Heart left ventricle (tissue), 16 donors: ENCODE results near the gene SLC38A10. TPM values are rescaled to one million over a fixed set of nuclear protein-coding genes. Genes with fewer than 3 reads are reported as not detected.

Experiments
- ATAC-seq, 4 donors: fragments of 200-7000 bp; cut with Tn5 transposase; one replicate each; pipeline ENCODE4 v1.9.1; 2020 to 2022; ENCODE audit warnings: moderate library complexity in 4 of 4, mild to moderate bottlenecking in 3 of 4, moderate number of reproducible peaks in 1 of 4
- DNase-seq, 5 donors: peaks; one replicate each; pipeline ENCODE4 v3.0.0-alpha.2; 2020
- H3K27ac ChIP-seq, 12 donors: fragments of 200-600 bp; sonication (generic) in 4 of 12; one replicate each; pipeline versions ENCODE4 v1.5.0 to v1.8.0; 2016 to 2022; ENCODE audit warnings: mild to moderate bottlenecking in 2 of 12
- H3K27me3 ChIP-seq, 9 donors: fragments of 200-600 bp; sonication (generic) in 2 of 9; one replicate each; pipeline versions ENCODE4 v1.5.1 to v1.8.0; 2016 to 2022; ENCODE audit warnings: mild to moderate bottlenecking in 3 of 9
- H3K36me3 ChIP-seq, 9 donors: fragments of 200-600 bp; sonication (generic) in 2 of 9; one replicate each; pipeline versions ENCODE4 v1.5.0 to v1.8.0; 2018 to 2022; ENCODE audit warnings: mild to moderate bottlenecking in 2 of 9
- H3K4me1 ChIP-seq, 12 donors: fragments of 200-600 bp; sonication (generic) in 4 of 12; one replicate each; pipeline versions ENCODE4 v1.5.0 to v1.8.0; 2016 to 2022; ENCODE audit warnings: mild to moderate bottlenecking in 3 of 12
- H3K4me3 ChIP-seq, 12 donors: fragments of 200-600 bp; sonication (generic) in 4 of 12; one replicate each; pipeline versions ENCODE4 v1.5.0 to v1.8.0; 2017 to 2022; ENCODE audit warnings: mild to moderate bottlenecking in 9 of 12, moderate library complexity in 4 of 12
- H3K9me3 ChIP-seq, 12 donors: fragments of 200-600 bp; sonication (generic) in 4 of 12; one replicate each; pipeline versions ENCODE4 v1.5.0 to v1.8.0; 2016 to 2022; ENCODE audit warnings: mild to moderate bottlenecking in 1 of 12
- CTCF ChIP-seq, 12 donors: fragments of 200-600 bp; sonication (generic) in 4 of 12; IDR thresholded peaks; one replicate each; pipeline versions ENCODE4 v1.5.0 to v1.8.0; 2018 to 2022; ENCODE audit warnings: antibody characterized with exemption in 12 of 12, mild to moderate bottlenecking in 5 of 12
- POLR2A ChIP-seq, 2 donors: fragments of 450-650 bp; IDR thresholded peaks; one replicate each; pipeline ENCODE4 v1.6.1; 2017; ENCODE audit warnings: antibody characterized with exemption in 2 of 2, mild to moderate bottlenecking in 2 of 2, moderate library complexity in 2 of 2
- WGBS, 4 donors: extraction: QIAGEN DNeasy Blood & Tissue Kit in 2 of 4; methylation state at CpG; one replicate each; pipeline versions ENCODE4 v1.1.5 to v1.1.7; 2013 to 2018; 5-methylcytosine and 5-hydroxymethylcytosine counted together
- intact Hi-C, 10 donors: fragments of 100-400 bp; cut with DNase I; formaldehyde crosslinking; loops; one replicate each; pipeline versions ENCODE4 v1.11.1 to v1.14.2; 2022
- polyA plus RNA-seq, 2 donors: library from polyadenylated mRNA; stranded (reverse); fragments of 200-250 nt; gene quantifications; one replicate each; pipeline ENCODE4 v1.2.3, GENCODE V29; 2013
- total RNA-seq, 9 donors: library from RNA; depleted of rRNA in 2 of 9; stranded (reverse); fragments of >200 nt in 2 of 9; fragmentation: NEBNext Ultra II Directional in 3 of 9; extraction: Animal tissue kit (Norgen Biotek cat#: 25700) in 3 of 9; gene quantifications; one replicate each; pipeline versions ENCODE4 v1.1.0 to v1.2.4, GENCODE V29; 2016 to 2023
- donor health status: ischemic (EF 13 %, LVEDD 7.1; RV severe dilation, severe dysfunction).
- donor health status: healthy with polysubstance abuse.
- donor health status: DM: no; HTN: yes; CAD: no.
- donor health status: DM: no; HTN: no; CAD: no.
- donor health status: ischemic (EF 25% LVEDD 6.9; RV normal size, moderate dysfunction).
- donor health status: ischemic (EF 25% LVEDD 5.7; RV mildly dilated, moderate dysfunction).
- donor health status: healthy.
- donor health status: DM: yes; HTN: yes; CAD: no.
- donor health status: ischemic (EF 35%, LVEDD 5.7; RV mildly dilated, moderate dysfunction).
- donor health status: nonischemic (EF 11% LVEDD 7.7; RV severe dilation, severe dysfunction).
- donor health status: DM: yes; HTN: yes; CAD: no.
- donor health status: PGD.
- donor health status: ischemic (EF 29% LVEDD 5.4; RV normal size, mild dysfunction).
- donor health status: nonischemic (EF 23%, LVEDD 6.1; RV moderate dilation, normal function).

SLC38A10 gene
- total and polyA plus RNA-seq, 11 donors, result 27.4 to 67.7 (median 46.7) TPM

DNA sequence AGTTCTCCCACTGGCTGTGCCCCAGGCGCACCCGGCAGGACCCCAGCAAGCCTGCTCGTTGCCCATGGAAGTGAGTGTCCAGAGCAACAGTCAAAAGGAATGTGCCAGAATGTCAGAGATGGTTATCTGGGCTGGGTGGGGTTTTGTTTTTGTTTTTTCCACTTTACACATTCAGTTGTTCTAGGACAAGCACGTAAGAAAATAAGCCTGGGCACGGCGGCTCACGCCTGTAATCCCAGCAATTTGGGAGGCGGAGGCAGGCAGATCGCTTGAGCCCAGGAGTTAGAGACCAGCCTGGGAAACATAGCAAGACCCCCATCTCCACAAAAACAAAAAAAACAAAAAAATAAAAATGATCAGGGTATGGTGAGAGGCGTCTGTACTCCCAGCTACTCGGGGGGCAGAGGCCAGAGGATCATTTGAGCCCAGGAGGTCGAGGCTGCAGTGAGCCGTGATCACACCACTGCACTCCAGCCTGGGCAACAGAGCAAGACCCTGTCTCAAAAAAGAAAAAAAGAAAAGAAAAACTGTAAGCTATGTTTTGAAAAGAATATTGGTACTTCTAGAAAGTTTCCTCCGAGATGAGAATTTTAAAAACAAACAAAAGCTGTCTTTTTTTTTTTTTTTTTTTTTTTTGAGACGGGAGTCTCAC, 47.6 kb downstream of the SLC38A10 start:
- ATAC-seq (no peak), DNase-seq (peak in 1 of 5 donors; percentile 21)
- Histone ChIP-seq H3K36me3 (peaks cover 0 to 56% (median 20%) of the 10 kb centered on the region in 9 donors), H3K9me3 (no peaks in the 10 kb centered on the region), H3K4me3 (no peak overlapping the region), H3K27me3 (no peaks in the 10 kb centered on the region), H3K4me1 (peaks cover 0 to 9% (median 0%) of the 10 kb centered on the region in 12 donors), H3K27ac (no peak overlapping the region)
- intact Hi-C loops, result loop anchor here in 1 of 10 donors (10.0 kb wide), 1 partner anchor 213 kb away; the partner anchor contains the start of gene BAIAP2
- no peak for TF ChIP-seq POLR2A (IDR thresholded peaks at IDR 0.05)
- no peak for TF ChIP-seq CTCF (IDR thresholded peaks at IDR 0.05)
- 91 to 97% (median 94%) methylated on average over 14 to 15 of the region's 15 CpGs for WGBS, 4 donors

DNA sequence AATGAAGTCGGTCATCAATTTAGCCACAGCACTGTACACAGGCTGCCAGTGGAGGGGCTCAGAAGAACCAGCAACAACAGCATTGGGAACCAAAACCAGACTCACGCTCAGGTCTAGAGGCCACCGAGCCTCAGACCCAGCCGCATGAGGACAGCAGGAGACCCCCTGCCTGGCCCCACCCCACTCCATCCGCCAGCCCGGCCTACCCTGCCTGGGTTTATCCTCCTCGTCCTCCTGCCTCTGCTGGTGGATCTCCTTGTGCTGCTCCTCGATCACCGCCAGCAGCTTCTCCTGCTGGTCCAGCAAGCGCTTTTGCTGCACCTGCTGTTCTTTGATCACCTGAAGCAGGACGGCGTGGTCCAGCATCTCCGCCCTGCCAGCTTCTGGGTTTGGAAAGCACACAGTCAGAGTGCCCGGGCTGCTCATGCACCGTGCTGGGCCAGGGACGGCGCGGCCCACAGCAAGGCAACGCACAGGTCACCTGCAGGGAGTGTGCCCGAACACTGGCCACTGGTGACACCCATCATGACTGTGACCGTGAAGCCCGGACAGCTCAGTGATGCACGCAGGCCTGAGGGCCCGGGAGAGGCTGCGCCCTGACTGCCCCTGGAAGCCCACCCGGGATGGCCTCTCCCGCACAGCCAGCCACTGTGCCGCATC, 48.3 kb downstream of the SLC38A10 start:
- DNase-seq, result peak in 2 of 5 donors; percentile 22 to 54
- WGBS, 4 donors, result 88 to 94% (median 92%) methylated on average over 13 to 28 of the region's 28 CpGs
- Histone ChIP-seq H3K27ac (no peak overlapping the region), H3K27me3 (no peaks in the 10 kb centered on the region), H3K4me1 (peaks cover 0 to 4% (median 0%) of the 10 kb centered on the region in 12 donors), H3K4me3 (no peak overlapping the region), H3K36me3 (peaks cover 0 to 50% (median 15%) of the 10 kb centered on the region in 9 donors), H3K9me3 (no peaks in the 10 kb centered on the region)
- ATAC-seq, result no peak
- TF ChIP-seq POLR2A (IDR thresholded peaks at IDR 0.05) (no peak), CTCF (IDR thresholded peaks at IDR 0.05) (no peak)
- intact Hi-C loops, result loop anchor here in 1 of 10 donors (10.0 kb wide), 1 partner anchor 212 kb away; the partner anchor contains the start of gene BAIAP2

GRCh38 chr17:81246343-81246670, 48.8 kb downstream of the SLC38A10 start:
- Histone ChIP-seq H3K27me3 (no peaks in the 10 kb centered on the region), H3K4me3 (no peak overlapping the region), H3K4me1 (peaks cover 0 to 5% (median 0%) of the 10 kb centered on the region in 12 donors), H3K36me3 (peaks cover 0 to 47% (median 15%) of the 10 kb centered on the region in 9 donors), H3K9me3 (no peaks in the 10 kb centered on the region), H3K27ac (no peak overlapping the region)
- 91 to 97% (median 93%) methylated on average over 4 to 10 of the region's 10 CpGs for WGBS, 4 donors
- intact Hi-C loops, result loop anchor here in 1 of 10 donors (10.0 kb wide), 1 partner anchor 212 kb away; the partner anchor contains the start of gene BAIAP2
- DNase-seq (peak in 1 of 5 donors; percentile 18), ATAC-seq (no peak)
- no peak for TF ChIP-seq POLR2A (IDR thresholded peaks at IDR 0.05)
- TF ChIP-seq CTCF (IDR thresholded peaks at IDR 0.05), result no peak

DNA sequence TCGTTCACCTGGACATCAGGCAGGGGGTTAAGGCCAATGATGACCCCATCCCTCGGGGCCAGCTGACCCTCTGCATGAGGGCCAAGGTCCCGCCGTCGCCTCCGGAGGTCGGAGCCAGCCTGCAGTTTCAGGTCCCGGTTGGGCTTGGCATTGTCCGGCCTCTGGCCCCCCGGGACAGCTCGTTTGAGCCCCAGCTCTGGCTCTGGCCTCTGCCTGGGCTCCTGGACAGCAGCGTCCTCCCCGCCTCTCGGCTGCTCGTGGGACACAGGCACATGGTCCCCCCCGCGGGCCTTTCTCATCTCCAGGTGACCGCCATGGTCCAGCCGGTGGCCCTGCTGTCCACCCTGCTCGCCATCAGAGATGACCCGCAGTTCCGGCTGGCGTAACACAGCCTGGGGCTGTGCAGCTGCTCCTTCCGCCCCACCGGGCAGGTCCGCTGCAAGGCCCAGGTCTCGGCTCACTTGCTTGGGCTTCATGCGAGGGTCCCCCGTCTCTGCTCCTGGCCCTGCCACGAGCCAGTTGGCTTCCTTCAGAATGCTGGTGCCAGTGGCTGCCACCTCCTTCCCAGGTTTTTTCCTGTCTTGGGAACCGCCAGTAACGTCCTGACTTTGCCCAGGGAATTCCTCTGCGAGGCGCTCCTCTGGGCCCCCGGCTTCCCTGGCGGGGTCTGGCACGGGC, 49.3 kb downstream of the SLC38A10 start:
- no peaks in the 10 kb centered on the region for H3K9me3 ChIP-seq
- no peak overlapping the region for H3K4me3 ChIP-seq
- no peak overlapping the region for H3K27ac ChIP-seq
- peaks cover 0 to 45% (median 12%) of the 10 kb centered on the region in 9 donors for H3K36me3 ChIP-seq
- WGBS, 4 donors, result 60 to 82% (median 76%) methylated on average over 1 to 37 of the region's 37 CpGs
- H3K27me3 ChIP-seq, result no peaks in the 10 kb centered on the region
- intact Hi-C loops, result loop anchor here in 1 of 10 donors (10.0 kb wide), 1 partner anchor 211 kb away; the partner anchor contains the start of gene BAIAP2
- ATAC-seq, result no peak
- peaks cover 0 to 8% (median under 1%) of the 10 kb centered on the region in 12 donors for H3K4me1 ChIP-seq
- peak in 3 of 5 donors; percentile 24 to 66 (median 24) for DNase-seq
- TF ChIP-seq POLR2A (IDR thresholded peaks at IDR 0.05) (no peak), CTCF (IDR thresholded peaks at IDR 0.05) (no peak)
